ENCODE results near the gene RCAN3. TPM values are rescaled to one million over a fixed set of nuclear protein-coding genes. Genes with fewer than 3 reads are reported as not detected.

RCAN3 gene
- total and polyA plus RNA-seq, 2 of the 4 experiments (the other 2 are of a cell fraction): 4.0 to 5.9 TPM

DNA sequence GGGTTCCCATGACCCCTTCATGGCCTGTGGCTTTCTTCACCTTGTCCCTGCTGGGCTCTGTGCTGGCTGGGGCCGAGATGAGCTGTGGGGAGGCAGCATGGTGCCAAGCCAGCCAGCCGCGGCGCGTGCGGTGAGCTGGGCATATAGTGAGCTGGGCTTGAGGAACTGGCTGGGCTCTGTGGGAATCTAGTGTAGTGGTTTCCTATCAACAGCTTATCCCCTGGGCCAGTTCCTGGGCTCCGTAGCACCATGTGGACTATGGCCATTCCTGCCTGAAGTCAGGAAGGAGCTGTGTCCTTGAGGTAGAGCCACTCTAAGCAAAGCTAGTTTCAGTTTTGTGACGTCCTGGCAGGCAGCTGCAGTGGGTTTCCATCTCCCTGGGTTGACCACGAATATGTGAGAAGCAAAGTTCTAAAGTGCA lies 55.1 kb downstream of the RCAN3 start:
- Histone ChIP-seq H3K9ac (ENCODE audit: low read depth, low read length) (no peak overlapping the region), H4K91ac (ENCODE audit: insufficient read depth, low read depth, low read length) (no peak overlapping the region), H4K8ac (ENCODE audit: low read depth in 2 of 2, low read length in 2 of 2) (no peak overlapping the region), H3K27me3 (ENCODE audit: control insufficient read depth, insufficient read depth, low read length) (peaks cover 50% of the 10 kb centered on the region), H3K9me1 (ENCODE audit: insufficient read depth, low read length) (peaks cover 9% of the 10 kb centered on the region; the same call in 1 of the 2 replicates), H3K9me3 (ENCODE audit: control insufficient read depth, insufficient read depth, low read length) (no peaks in the 10 kb centered on the region), H3K18ac (ENCODE audit: low read depth, low read length) (no peak overlapping the region), H4K5ac (ENCODE audit: low read depth, low read length) (no peak overlapping the region), H3K14ac (replicated peaks; ENCODE audit: low read depth, low read length) (no peak overlapping the region), H2BK5ac (ENCODE audit: low read depth, low read length, poor library complexity, severe bottlenecking) (no peak overlapping the region), H3K4ac (ENCODE audit: low read depth, low read length) (no peak overlapping the region), H4K20me1 (ENCODE audit: insufficient read depth, low read length) (no peaks in the 10 kb centered on the region), H2AK5ac (ENCODE audit: low read depth, low read length) (no peak overlapping the region), H2AFZ (replicated peaks; ENCODE audit: low read length, poor library complexity) (peak overlapping the region; percentile 18), H3K36me3 (ENCODE audit: control insufficient read depth, insufficient read depth, low read length) (no peaks in the 10 kb centered on the region), H3K27ac (ENCODE audit: insufficient read depth, low read length) (no peak overlapping the region), H2BK120ac (ENCODE audit: low read depth, low read length) (no peak overlapping the region), H3K56ac (ENCODE audit: extremely low read depth, insufficient read depth, low read length) (no peak overlapping the region), H3K4me2 (ENCODE audit: low read depth, low read length) (no peak overlapping the region), H2BK20ac (ENCODE audit: low read depth, low read length) (no peak overlapping the region), H2AK9ac (replicated peaks; ENCODE audit: low read depth, low read length, poor library complexity) (no peak overlapping the region), H3K4me1 (ENCODE audit: control insufficient read depth, insufficient read depth, low read length) (no peaks in the 10 kb centered on the region; the same call in 1 of the 2 replicates), H3K4me3 (ENCODE audit: insufficient read depth, low read depth, low read length) (no peak overlapping the region), H3K23ac (ENCODE audit: low read depth, low read length) (no peak overlapping the region), H3K79me1 (ENCODE audit: low read depth in 1 of 2, low read length in 2 of 2) (no peaks in the 10 kb centered on the region), H2BK15ac (ENCODE audit: low read depth, low read length) (no peak overlapping the region)
- ATAC-seq (ENCODE audit: low read depth) (no peak), DNase-seq (no peak)
- no TSS peak for BruUV-seq (replicated peaks)
- in situ Hi-C loops (cut with MboI; ENCODE audit: low sequenced_read_pairs) (no loop called here), dilution Hi-C loops (cut with HindIII; ENCODE audit: low sequenced_read_pairs, unreplicated experiment) (no loop called here), intact Hi-C loops (cut with micrococcal nuclease) (no loop called here)
- ChIA-PET CTCF (no interaction called here), POLR2A (ENCODE audit: unreplicated experiment) (no interaction called here)
- TF ChIP-seq RCOR1 (IDR thresholded peaks at IDR 0.05; ENCODE audit: insufficient replicate concordance, low read length) (no peak), BHLHE40 (IDR thresholded peaks at IDR 0.05; ENCODE audit: low read depth, low read length) (no peak), CHD1 (IDR thresholded peaks at IDR 0.05; ENCODE audit: low read depth, low read length) (no peak), MAFK (IDR thresholded peaks at IDR 0.05; ENCODE audit: low read depth, low read length) (no peak), RFX5 (IDR thresholded peaks at IDR 0.05; ENCODE audit: low read depth, low read length) (no peak), CEBPB (IDR thresholded peaks at IDR 0.05; ENCODE audit: low read depth, low read length) (no peak), POLR2A (IDR thresholded peaks at IDR 0.05; ENCODE audit: low read depth, low read length) (no peak), MAZ (IDR thresholded peaks at IDR 0.05; ENCODE audit: borderline replicate concordance, low read depth, low read length) (no peak), FOS (IDR thresholded peaks at IDR 0.05; ENCODE audit: low read depth, low read length) (no peak), MXI1 (IDR thresholded peaks at IDR 0.05; ENCODE audit: borderline replicate concordance, low read depth, low read length) (no peak), SMC3 (IDR thresholded peaks at IDR 0.05; ENCODE audit: low read depth, low read length) (no peak), RAD21 (IDR thresholded peaks at IDR 0.05; ENCODE audit: low read length) (no peak), NFE2L2 (IDR thresholded peaks at IDR 0.05; ENCODE audit: low read depth, low read length) (no peak)
- TF ChIP-seq, protein P1, sequence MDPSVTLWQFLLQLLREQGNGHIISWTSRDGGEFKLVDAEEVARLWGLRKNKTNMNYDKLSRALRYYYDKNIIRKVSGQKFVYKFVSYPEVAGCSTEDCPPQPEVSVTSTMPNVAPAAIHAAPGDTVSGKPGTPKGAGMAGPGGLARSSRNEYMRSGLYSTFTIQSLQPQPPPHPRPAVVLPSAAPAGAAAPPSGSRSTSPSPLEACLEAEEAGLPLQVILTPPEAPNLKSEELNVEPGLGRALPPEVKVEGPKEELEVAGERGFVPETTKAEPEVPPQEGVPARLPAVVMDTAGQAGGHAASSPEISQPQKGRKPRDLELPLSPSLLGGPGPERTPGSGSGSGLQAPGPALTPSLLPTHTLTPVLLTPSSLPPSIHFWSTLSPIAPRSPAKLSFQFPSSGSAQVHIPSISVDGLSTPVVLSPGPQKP (IDR thresholded peaks at IDR 0.05; ENCODE audit: borderline replicate concordance, low read depth, low read length): no peak
- TF ChIP-seq, protein P2, sequence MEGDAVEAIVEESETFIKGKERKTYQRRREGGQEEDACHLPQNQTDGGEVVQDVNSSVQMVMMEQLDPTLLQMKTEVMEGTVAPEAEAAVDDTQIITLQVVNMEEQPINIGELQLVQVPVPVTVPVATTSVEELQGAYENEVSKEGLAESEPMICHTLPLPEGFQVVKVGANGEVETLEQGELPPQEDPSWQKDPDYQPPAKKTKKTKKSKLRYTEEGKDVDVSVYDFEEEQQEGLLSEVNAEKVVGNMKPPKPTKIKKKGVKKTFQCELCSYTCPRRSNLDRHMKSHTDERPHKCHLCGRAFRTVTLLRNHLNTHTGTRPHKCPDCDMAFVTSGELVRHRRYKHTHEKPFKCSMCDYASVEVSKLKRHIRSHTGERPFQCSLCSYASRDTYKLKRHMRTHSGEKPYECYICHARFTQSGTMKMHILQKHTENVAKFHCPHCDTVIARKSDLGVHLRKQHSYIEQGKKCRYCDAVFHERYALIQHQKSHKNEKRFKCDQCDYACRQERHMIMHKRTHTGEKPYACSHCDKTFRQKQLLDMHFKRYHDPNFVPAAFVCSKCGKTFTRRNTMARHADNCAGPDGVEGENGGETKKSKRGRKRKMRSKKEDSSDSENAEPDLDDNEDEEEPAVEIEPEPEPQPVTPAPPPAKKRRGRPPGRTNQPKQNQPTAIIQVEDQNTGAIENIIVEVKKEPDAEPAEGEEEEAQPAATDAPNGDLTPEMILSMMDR (conservative IDR thresholded peaks at IDR 0.05; ENCODE audit: low read depth, low read length): no peak
- TF ChIP-seq, protein P3, sequence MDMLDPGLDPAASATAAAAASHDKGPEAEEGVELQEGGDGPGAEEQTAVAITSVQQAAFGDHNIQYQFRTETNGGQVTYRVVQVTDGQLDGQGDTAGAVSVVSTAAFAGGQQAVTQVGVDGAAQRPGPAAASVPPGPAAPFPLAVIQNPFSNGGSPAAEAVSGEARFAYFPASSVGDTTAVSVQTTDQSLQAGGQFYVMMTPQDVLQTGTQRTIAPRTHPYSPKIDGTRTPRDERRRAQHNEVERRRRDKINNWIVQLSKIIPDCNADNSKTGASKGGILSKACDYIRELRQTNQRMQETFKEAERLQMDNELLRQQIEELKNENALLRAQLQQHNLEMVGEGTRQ (IDR thresholded peaks at IDR 0.05; ENCODE audit: low read depth, low read length): no peak
- 80% methylated on average over 2 of the region's 9 CpGs; no CpG with 5 or more reads in 1 of the 2 experiments for WGBS, 2 experiments (ENCODE audit: extremely low coverage in 2 of 2, insufficient read length in 1 of 2)

Data from IMR-90 (cell line).